HEK293 (cell line): ENCODE measurements around the gene BEND2.

Experiments used
- CTCF ChIA-PET: fragments of 350-600 bp; formaldehyde crosslinking; extraction: SDS; loops from one replicate; lab custom pipeline; 2021; ENCODE audit warnings: antibody characterized with exemption; lab: Yijun Ruan, JAX
- POLR2A ChIA-PET: fragments of 300-600 bp; formaldehyde crosslinking; extraction: SDS; loops from one replicate; lab custom pipeline; 2020; ENCODE audit warnings: antibody characterized with exemption, inconsistent platforms; lab: Yijun Ruan, JAX
- H3K27ac ChIP-seq: fragments of 200-500 bp; sonication (Bioruptor generic); 2 replicates; pipeline ENCODE4 v1.5.1; 2014; ENCODE audit warnings: low read depth, low read length, control low read depth, inconsistent platforms; ENCODE audit errors: extremely low read depth
- H3K36me3 ChIP-seq, 2 experiments: fragments of 200-500 bp in 1 of 2; sonication (Bioruptor generic) in 1 of 2; 1 replicate in 1 of 2; 2 replicates in 1 of 2; pipeline ENCODE4 v1.5.1; 2014 to 2017; ENCODE audit warnings: inconsistent platforms in 2 of 2, low read length in 2 of 2; ENCODE audit not compliant: control insufficient read depth in 2 of 2, insufficient read depth in 1 of 2
- H3K4me1 ChIP-seq: fragments of 200-500 bp; sonication (Bioruptor generic); 2 replicates; pipeline ENCODE4 v1.5.1; 2014; ENCODE audit warnings: mild to moderate bottlenecking, low read length, inconsistent platforms; ENCODE audit not compliant: control insufficient read depth, insufficient read depth
- H3K4me3 ChIP-seq: 2 replicates; pipeline ENCODE4 v1.5.1; 2011; ENCODE audit warnings: low read depth, mild to moderate bottlenecking, control low read depth, low read length, moderate library complexity
- H3K9me3 ChIP-seq: fragments of 200-500 bp; sonication (Bioruptor generic); 2 replicates; pipeline ENCODE4 v1.5.1; 2014; ENCODE audit warnings: low read depth, low read length, inconsistent platforms; ENCODE audit not compliant: control insufficient read depth, insufficient read depth
- INSM2 ChIP-seq: fragments of 450-650 bp; formaldehyde crosslinking; IDR thresholded peaks from 2 replicates; pipeline ENCODE4 v1.5.1; 2016; ENCODE audit warnings: missing biosample characterization, missing genetic modification characterization
- MYNN ChIP-seq: fragments of 450-650 bp; formaldehyde crosslinking; IDR thresholded peaks from 2 replicates; pipeline ENCODE4 v1.5.1; 2016; ENCODE audit warnings: missing biosample characterization, missing genetic modification characterization, borderline replicate concordance
- REST ChIP-seq: fragments of 450-650 bp; formaldehyde crosslinking; IDR thresholded peaks from 2 replicates; pipeline ENCODE4 v1.5.1; 2016; ENCODE audit warnings: missing biosample characterization, missing genetic modification characterization
- SALL2 ChIP-seq: fragments of 450-650 bp; formaldehyde crosslinking; IDR thresholded peaks from 2 replicates; pipeline ENCODE4 v1.5.0; 2017; ENCODE audit warnings: missing biosample characterization, mild to moderate bottlenecking, missing genetic modification characterization, borderline replicate concordance
- SP7 ChIP-seq: fragments of 450-650 bp; formaldehyde crosslinking; IDR thresholded peaks from 2 replicates; pipeline ENCODE4 v1.5.1; 2016; ENCODE audit warnings: missing biosample characterization, missing genetic modification characterization
- TRIM28 ChIP-seq: IDR thresholded peaks from 2 replicates; pipeline ENCODE4 v1.6.1; 2011; ENCODE audit warnings: low read length, control low read depth, borderline replicate concordance
- ZBTB1 ChIP-seq: fragments of 450-650 bp; formaldehyde crosslinking; IDR thresholded peaks from 2 replicates; pipeline ENCODE4 v1.5.1; 2016; ENCODE audit warnings: missing biosample characterization, missing genetic modification characterization
- ZIC2 ChIP-seq: fragments of 450-650 bp; formaldehyde crosslinking; IDR thresholded peaks from 2 replicates; pipeline ENCODE4 v1.5.1; 2016; ENCODE audit warnings: missing biosample characterization, missing genetic modification characterization
- ZNF112 ChIP-seq: fragments of 450-650 bp; formaldehyde crosslinking; IDR thresholded peaks from 2 replicates; pipeline ENCODE4 v1.5.0; 2017; ENCODE audit warnings: missing biosample characterization, missing genetic modification characterization
- ZNF133 ChIP-seq: fragments of 450-650 bp; formaldehyde crosslinking; IDR thresholded peaks from 2 replicates; pipeline ENCODE4 v1.5.1; 2016; ENCODE audit warnings: missing biosample characterization, missing genetic modification characterization
- ZNF140 ChIP-seq: fragments of 450-650 bp; formaldehyde crosslinking; IDR thresholded peaks from 2 replicates; pipeline ENCODE4 v1.5.1; 2016; ENCODE audit warnings: missing biosample characterization, missing genetic modification characterization
- ZNF169 ChIP-seq: fragments of 450-650 bp; formaldehyde crosslinking; IDR thresholded peaks from 2 replicates; pipeline ENCODE4 v1.5.1; 2016; ENCODE audit warnings: missing biosample characterization, missing genetic modification characterization
- ZNF175 ChIP-seq: fragments of 450-650 bp; formaldehyde crosslinking; IDR thresholded peaks from 2 replicates; pipeline ENCODE4 v1.5.1; 2016; ENCODE audit warnings: missing biosample characterization, missing genetic modification characterization
- ZNF221 ChIP-seq: fragments of 450-650 bp; formaldehyde crosslinking; IDR thresholded peaks from 2 replicates; pipeline ENCODE4 v1.5.1; 2017; ENCODE audit warnings: missing biosample characterization, missing genetic modification characterization, borderline replicate concordance
- ZNF426 ChIP-seq: fragments of 450-650 bp; formaldehyde crosslinking; IDR thresholded peaks from 2 replicates; pipeline ENCODE4 v1.5.1; 2017; ENCODE audit warnings: missing biosample characterization, missing genetic modification characterization, mild to moderate bottlenecking, inconsistent platforms, moderate library complexity
- ZNF548 ChIP-seq: fragments of 450-650 bp; formaldehyde crosslinking; IDR thresholded peaks from 2 replicates; pipeline ENCODE4 v1.5.1; 2016; ENCODE audit warnings: missing biosample characterization, missing genetic modification characterization
- ZNF596 ChIP-seq: fragments of 450-650 bp; IDR thresholded peaks from 2 replicates; pipeline ENCODE4 v1.5.0; 2018; ENCODE audit warnings: missing biosample characterization, mild to moderate bottlenecking, missing genetic modification characterization, moderate library complexity
- ZNF645 ChIP-seq: fragments of 450-650 bp; formaldehyde crosslinking; IDR thresholded peaks from 2 replicates; pipeline ENCODE4; 2016; ENCODE audit warnings: missing biosample characterization, missing genetic modification characterization
- ZNF776 ChIP-seq: fragments of 450-650 bp; formaldehyde crosslinking; IDR thresholded peaks from 2 replicates; pipeline ENCODE4 v1.5.0; 2017; ENCODE audit warnings: missing biosample characterization, missing genetic modification characterization, borderline replicate concordance
- ZNF785 ChIP-seq: fragments of 450-650 bp; formaldehyde crosslinking; IDR thresholded peaks from 2 replicates; pipeline ENCODE4 v1.5.1; 2016; ENCODE audit warnings: missing biosample characterization, missing genetic modification characterization
- TF ChIP-seq, protein P1 (sequence below): fragments of 450-650 bp; formaldehyde crosslinking; IDR thresholded peaks from 2 replicates; pipeline ENCODE4 v1.5.1; 2016; ENCODE audit warnings: missing biosample characterization, missing genetic modification characterization
- TF ChIP-seq, protein P2 (sequence below): fragments of 450-650 bp; formaldehyde crosslinking; IDR thresholded peaks from 2 replicates; pipeline ENCODE4 v1.5.1; 2017; ENCODE audit warnings: missing biosample characterization, missing genetic modification characterization
- TF ChIP-seq, protein P3 (sequence below): fragments of 450-650 bp; formaldehyde crosslinking; IDR thresholded peaks from 2 replicates; pipeline ENCODE4 v1.5.1; 2016; ENCODE audit warnings: missing biosample characterization, missing genetic modification characterization

BEND2 gene

DNA sequence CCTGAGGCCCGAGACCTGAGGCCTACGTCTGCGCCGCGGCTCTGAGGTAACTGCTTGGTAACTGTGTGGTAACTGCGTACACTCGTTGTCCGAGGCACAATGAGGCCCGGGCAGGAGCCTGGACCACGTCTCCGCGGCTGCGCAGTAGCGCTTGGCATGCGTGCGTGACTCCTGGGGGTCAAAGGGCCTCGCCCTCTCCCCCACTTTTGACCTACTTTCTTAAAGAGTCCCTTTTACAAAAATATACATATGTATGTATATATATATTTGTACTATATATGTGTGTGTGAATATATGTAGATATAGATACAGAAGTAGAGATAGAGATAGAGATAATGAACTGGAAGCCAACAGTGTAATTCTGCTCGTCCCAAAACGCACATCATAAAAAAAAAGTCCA lies at the start of gene BEND2:
TSS of gene BEND2 (minus strand) at position 101 of the 400 bp plus-strand sequence. CDS start 136 bp downstream, outside the sequence.
- Histone ChIP-seq H3K4me3 (no peak within 1 kb of the TSS), H3K9me3 (no peaks in the 10 kb centered on the region), H3K36me3 (no peaks in the 10 kb centered on the region), H3K4me1 (no peaks in the 10 kb centered on the region), H3K27ac (no peak within 1 kb of the TSS)
- ChIA-PET CTCF (no interaction called here), POLR2A (no interaction called here)
- TF ChIP-seq SP7 = no peak
- no peak for TF ChIP-seq MYNN
- no peak for TF ChIP-seq ZNF548 (tag by site-specific recombination)
- no peak for TF ChIP-seq ZNF169 (tag by site-specific recombination)
- no peak for TF ChIP-seq ZNF785 (tag by site-specific recombination)
- no peak for TF ChIP-seq REST (tag by site-specific recombination)
- TF ChIP-seq ZBTB1 (tag by site-specific recombination) = no peak
- TF ChIP-seq INSM2 (tag by site-specific recombination) = no peak

DNA sequence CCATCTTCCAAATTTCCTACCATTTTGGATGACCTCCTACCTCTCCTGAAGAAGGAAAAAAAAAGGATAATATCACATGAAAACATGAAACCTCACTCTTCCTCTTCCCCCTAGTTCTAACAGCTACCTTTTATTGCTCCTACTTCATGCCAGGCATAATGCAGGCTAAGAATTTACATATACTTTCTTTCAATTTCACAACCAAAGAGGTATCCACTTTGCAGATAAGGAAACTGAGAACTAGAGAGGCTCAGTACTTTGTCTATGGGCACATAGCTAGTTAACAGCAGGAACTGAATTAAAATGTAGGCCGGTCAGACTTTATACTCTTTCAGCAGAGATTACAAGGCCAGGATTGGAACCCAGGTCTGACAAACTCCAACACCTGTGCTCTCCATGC lies 34.4 kb upstream of the BEND2 start:
- ChIA-PET CTCF (interaction anchor here (0.7 to 1.6 kb wide), 3 partner anchors 16 to 324 kb away, joined by 3 to 7 read pairs (median 5); no protein-coding TSS in a partner anchor), POLR2A (no interaction called here)
- Histone ChIP-seq H3K36me3 (peaks cover 3 to 12% of the 10 kb centered on the region in 2 experiments; a peak in 2 of 3 replicates), H3K27ac (no peak overlapping the region), H3K9me3 (no peaks in the 10 kb centered on the region), H3K4me1 (0 out of 2 replicates have a peak, but pooled peaks cover 2% of the 10 kb centered on the region), H3K4me3 (no peak overlapping the region)
- TF ChIP-seq, protein P1, sequence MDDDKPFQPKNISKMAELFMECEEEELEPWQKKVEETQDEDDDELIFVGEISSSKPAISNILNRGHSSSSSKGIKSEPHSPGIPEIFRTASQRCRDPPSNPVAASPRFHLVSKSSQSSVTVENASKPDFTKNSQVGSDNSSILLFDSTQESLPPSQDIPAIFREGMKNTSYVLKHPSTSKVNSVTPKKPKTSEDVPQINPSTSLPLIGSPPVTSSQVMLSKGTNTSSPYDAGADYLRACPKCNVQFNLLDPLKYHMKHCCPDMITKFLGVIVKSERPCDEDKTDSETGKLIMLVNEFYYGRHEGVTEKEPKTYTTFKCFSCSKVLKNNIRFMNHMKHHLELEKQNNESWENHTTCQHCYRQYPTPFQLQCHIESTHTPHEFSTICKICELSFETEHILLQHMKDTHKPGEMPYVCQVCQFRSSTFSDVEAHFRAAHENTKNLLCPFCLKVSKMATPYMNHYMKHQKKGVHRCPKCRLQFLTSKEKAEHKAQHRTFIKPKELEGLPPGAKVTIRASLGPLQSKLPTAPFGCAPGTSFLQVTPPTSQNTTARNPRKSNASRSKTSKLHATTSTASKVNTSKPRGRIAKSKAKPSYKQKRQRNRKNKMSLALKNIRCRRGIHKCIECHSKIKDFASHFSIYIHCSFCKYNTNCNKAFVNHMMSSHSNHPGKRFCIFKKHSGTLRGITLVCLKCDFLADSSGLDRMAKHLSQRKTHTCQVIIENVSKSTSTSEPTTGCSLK (tag by site-specific recombination) = no peak
- TF ChIP-seq ZNF140 (tag by site-specific recombination) = no peak
- no peak for TF ChIP-seq TRIM28
- TF ChIP-seq, protein P2, sequence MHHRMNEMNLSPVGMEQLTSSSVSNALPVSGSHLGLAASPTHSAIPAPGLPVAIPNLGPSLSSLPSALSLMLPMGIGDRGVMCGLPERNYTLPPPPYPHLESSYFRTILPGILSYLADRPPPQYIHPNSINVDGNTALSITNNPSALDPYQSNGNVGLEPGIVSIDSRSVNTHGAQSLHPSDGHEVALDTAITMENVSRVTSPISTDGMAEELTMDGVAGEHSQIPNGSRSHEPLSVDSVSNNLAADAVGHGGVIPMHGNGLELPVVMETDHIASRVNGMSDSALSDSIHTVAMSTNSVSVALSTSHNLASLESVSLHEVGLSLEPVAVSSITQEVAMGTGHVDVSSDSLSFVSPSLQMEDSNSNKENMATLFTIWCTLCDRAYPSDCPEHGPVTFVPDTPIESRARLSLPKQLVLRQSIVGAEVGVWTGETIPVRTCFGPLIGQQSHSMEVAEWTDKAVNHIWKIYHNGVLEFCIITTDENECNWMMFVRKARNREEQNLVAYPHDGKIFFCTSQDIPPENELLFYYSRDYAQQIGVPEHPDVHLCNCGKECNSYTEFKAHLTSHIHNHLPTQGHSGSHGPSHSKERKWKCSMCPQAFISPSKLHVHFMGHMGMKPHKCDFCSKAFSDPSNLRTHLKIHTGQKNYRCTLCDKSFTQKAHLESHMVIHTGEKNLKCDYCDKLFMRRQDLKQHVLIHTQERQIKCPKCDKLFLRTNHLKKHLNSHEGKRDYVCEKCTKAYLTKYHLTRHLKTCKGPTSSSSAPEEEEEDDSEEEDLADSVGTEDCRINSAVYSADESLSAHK = no peak
- TF ChIP-seq ZNF776 (tag by site-specific recombination) = no peak
- TF ChIP-seq ZNF645 (tag by site-specific recombination) = no peak
- TF ChIP-seq ZNF426 (tag by site-specific recombination) = no peak
- TF ChIP-seq ZNF112 (tag by site-specific recombination) = no peak
- no peak for TF ChIP-seq SALL2 (tag by site-specific recombination)
- TF ChIP-seq ZNF596 (tag by site-specific recombination) = no peak
- TF ChIP-seq, protein P3, sequence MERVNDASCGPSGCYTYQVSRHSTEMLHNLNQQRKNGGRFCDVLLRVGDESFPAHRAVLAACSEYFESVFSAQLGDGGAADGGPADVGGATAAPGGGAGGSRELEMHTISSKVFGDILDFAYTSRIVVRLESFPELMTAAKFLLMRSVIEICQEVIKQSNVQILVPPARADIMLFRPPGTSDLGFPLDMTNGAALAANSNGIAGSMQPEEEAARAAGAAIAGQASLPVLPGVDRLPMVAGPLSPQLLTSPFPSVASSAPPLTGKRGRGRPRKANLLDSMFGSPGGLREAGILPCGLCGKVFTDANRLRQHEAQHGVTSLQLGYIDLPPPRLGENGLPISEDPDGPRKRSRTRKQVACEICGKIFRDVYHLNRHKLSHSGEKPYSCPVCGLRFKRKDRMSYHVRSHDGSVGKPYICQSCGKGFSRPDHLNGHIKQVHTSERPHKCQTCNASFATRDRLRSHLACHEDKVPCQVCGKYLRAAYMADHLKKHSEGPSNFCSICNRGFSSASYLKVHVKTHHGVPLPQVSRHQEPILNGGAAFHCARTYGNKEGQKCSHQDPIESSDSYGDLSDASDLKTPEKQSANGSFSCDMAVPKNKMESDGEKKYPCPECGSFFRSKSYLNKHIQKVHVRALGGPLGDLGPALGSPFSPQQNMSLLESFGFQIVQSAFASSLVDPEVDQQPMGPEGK (tag by site-specific recombination) = no peak
- TF ChIP-seq ZIC2 (tag by site-specific recombination) = no peak
- TF ChIP-seq ZNF133 = no peak
- no peak for TF ChIP-seq ZNF221
- TF ChIP-seq ZNF175 (tag by site-specific recombination) = no peak
